SU-DHL-6 (cell line): Measurements from ENCODE around the gene PCBD1.

Experiments used
- H2AFZ ChIP-seq: fragments of 200-600 bp; sonication (generic); 2 replicates; pipeline ENCODE4 v1.6.1; 2014; ENCODE audit warnings: low read depth, mild to moderate bottlenecking, moderate library complexity, mixed read lengths, antibody characterized with exemption, low read length; ENCODE audit not compliant: severe bottlenecking
- H3F3A ChIP-seq: fragments of 200-600 bp; shearing (Covaris generic); 2 replicates; pipeline ENCODE4 v1.6.0; 2016; ENCODE audit warnings: antibody characterized with exemption, mild to moderate bottlenecking; ENCODE audit not compliant: insufficient read depth
- H3K27ac ChIP-seq: fragments of 200-600 bp; sonication (generic); 2 replicates; pipeline ENCODE4 v1.5.1; 2016; ENCODE audit warnings: low read depth, mild to moderate bottlenecking, low read length, moderate library complexity, mixed read lengths
- H3K27me3 ChIP-seq: fragments of 200-600 bp; sonication (generic), shearing (Covaris generic); 2 replicates; pipeline ENCODE4 v1.6.0; 2014; ENCODE audit warnings: mild to moderate bottlenecking, low read length
- H3K36me3 ChIP-seq: fragments of 200-600 bp; sonication (generic); 2 replicates; pipeline ENCODE4 v1.6.1; 2014; ENCODE audit warnings: mild to moderate bottlenecking, low read length, mixed read lengths
- H3K4me2 ChIP-seq: fragments of 300-600, 200-600 bp; shearing (Covaris generic), sonication (generic); 2 replicates; pipeline ENCODE4 v1.6.0; 2014; ENCODE audit warnings: low read length, low read depth, mild to moderate bottlenecking; ENCODE audit not compliant: poor library complexity, severe bottlenecking
- H3K4me3 ChIP-seq: fragments of 200-600 bp; sonication (generic); 2 replicates; pipeline ENCODE4 v1.5.1; 2014; ENCODE audit warnings: antibody characterized with exemption, low read length, mild to moderate bottlenecking, mixed read lengths; ENCODE audit not compliant: insufficient read depth, poor library complexity, severe bottlenecking
- H3K79me2 ChIP-seq: fragments of 200-600 bp; sonication (generic); 2 replicates; pipeline ENCODE4 v1.6.1; 2014; ENCODE audit warnings: mild to moderate bottlenecking, low read length, moderate library complexity; ENCODE audit not compliant: insufficient read depth
- H3K9ac ChIP-seq: fragments of 200-600 bp; sonication (generic); 2 replicates; pipeline ENCODE4 v1.7.0; 2014; ENCODE audit warnings: mild to moderate bottlenecking, low read length
- H3K9me2 ChIP-seq: fragments of 200-600 bp; sonication (generic); replicated peaks from 2 replicates; pipeline ENCODE4 v1.6.1; 2014; ENCODE audit warnings: low read length; ENCODE audit not compliant: insufficient read depth
- H3K9me3 ChIP-seq: fragments of 200-600 bp; sonication (generic); 2 replicates; pipeline ENCODE4 v1.6.1; 2014; ENCODE audit warnings: low read length, mixed read lengths; ENCODE audit not compliant: insufficient read depth
- H4K20me1 ChIP-seq: fragments of 200-600 bp; sonication (generic); 2 replicates; pipeline ENCODE4 v1.6.1; 2014; ENCODE audit warnings: low read depth, mild to moderate bottlenecking, antibody characterized with exemption, low read length, moderate library complexity, mixed read lengths
- EZH2phosphoT487 ChIP-seq: fragments of 200-600 bp; sonication (generic), shearing (Covaris generic); conservative IDR thresholded peaks from 2 replicates; pipeline ENCODE4 v1.6.1; 2018; ENCODE audit warnings: mild to moderate bottlenecking, antibody characterized with exemption, low read length, moderate library complexity, mixed read lengths
- TF ChIP-seq, protein P1 (sequence below): fragments of 200-600 bp; sonication (generic); IDR thresholded peaks from one replicate; pipeline ENCODE4 v1.5.1; 2017; ENCODE audit warnings: antibody characterized with exemption, mild to moderate bottlenecking, low read length, moderate library complexity; ENCODE audit not compliant: insufficient read depth, poor library complexity, severe bottlenecking

The PCBD1 gene

GRCh38 chr10:70894416-70894815 is 6.1 kb upstream of the PCBD1 start:
- no peaks in the 10 kb centered on the region for H3F3A ChIP-seq
- H3K27ac ChIP-seq, result no peak overlapping the region
- no peak overlapping the region for H3K9ac ChIP-seq
- no peak overlapping the region for H3K4me3 ChIP-seq
- 0 out of 2 replicates have a peak, but pooled peaks cover 1% of the 10 kb centered on the region for H3K36me3 ChIP-seq
- H4K20me1 ChIP-seq, result no peaks in the 10 kb centered on the region
- no peak overlapping the region for H2AFZ ChIP-seq
- no peak for TF ChIP-seq EZH2phosphoT487
- H3K9me3 ChIP-seq, result no peaks in the 10 kb centered on the region
- H3K9me2 ChIP-seq, result no peaks in the 10 kb centered on the region
- H3K27me3 ChIP-seq, result no peaks in the 10 kb centered on the region
- H3K4me2 ChIP-seq, result no peak overlapping the region
- H3K79me2 ChIP-seq, result no peaks in the 10 kb centered on the region

DNA sequence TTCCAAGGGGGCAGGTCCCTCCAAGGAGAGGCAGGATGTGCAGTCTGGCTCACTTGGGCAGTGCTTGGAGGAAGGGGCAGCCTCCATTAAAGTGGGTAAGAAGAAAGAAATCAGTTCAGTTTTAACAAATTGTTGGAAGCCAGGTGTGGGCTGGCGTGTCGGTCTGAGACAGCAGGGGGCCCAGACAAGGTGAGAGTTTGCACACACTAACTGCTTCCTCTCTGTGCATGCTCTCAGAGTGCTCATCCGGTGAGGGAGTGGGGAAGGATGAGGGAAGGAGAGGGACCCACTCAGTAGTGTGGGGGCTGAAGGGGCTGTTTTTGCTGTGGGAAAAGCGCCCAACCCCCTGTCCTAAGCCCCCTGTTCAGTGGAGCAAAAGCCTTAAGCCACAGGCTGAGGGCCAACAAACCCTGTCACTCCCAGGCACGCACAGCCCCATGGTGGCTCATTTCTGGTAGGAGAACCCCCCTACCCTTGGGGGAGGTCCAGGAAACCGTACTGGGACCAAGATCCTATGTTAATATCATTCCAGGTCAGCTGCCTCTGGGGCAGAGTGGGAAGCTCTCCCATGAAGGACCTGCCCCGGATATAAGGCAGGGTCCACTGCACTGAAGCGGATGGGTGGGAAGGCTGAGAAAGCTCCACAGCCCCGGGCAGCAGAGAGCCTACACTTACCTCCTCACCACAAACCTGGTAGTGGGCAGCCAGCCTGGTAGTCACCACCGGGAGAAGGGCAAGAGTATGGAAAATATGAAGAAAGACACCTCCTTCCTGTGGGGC is 5.1 kb upstream of the PCBD1 start:
- no peaks in the 10 kb centered on the region for H4K20me1 ChIP-seq
- H3K9me2 ChIP-seq, result no peaks in the 10 kb centered on the region
- H3K4me3 ChIP-seq, result no peak overlapping the region
- H3K27me3 ChIP-seq, result no peaks in the 10 kb centered on the region
- no peak overlapping the region for H2AFZ ChIP-seq
- no peak overlapping the region for H3K27ac ChIP-seq
- H3K36me3 ChIP-seq, result peaks cover 4% of the 10 kb centered on the region; the same call in 1 of the 2 replicates
- no peak overlapping the region for H3K9ac ChIP-seq
- no peaks in the 10 kb centered on the region for H3F3A ChIP-seq
- TF ChIP-seq, protein P1, sequence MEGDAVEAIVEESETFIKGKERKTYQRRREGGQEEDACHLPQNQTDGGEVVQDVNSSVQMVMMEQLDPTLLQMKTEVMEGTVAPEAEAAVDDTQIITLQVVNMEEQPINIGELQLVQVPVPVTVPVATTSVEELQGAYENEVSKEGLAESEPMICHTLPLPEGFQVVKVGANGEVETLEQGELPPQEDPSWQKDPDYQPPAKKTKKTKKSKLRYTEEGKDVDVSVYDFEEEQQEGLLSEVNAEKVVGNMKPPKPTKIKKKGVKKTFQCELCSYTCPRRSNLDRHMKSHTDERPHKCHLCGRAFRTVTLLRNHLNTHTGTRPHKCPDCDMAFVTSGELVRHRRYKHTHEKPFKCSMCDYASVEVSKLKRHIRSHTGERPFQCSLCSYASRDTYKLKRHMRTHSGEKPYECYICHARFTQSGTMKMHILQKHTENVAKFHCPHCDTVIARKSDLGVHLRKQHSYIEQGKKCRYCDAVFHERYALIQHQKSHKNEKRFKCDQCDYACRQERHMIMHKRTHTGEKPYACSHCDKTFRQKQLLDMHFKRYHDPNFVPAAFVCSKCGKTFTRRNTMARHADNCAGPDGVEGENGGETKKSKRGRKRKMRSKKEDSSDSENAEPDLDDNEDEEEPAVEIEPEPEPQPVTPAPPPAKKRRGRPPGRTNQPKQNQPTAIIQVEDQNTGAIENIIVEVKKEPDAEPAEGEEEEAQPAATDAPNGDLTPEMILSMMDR, result no peak
- TF ChIP-seq EZH2phosphoT487, result no peak
- H3K79me2 ChIP-seq, result no peaks in the 10 kb centered on the region
- H3K4me2 ChIP-seq, result no peak overlapping the region
- H3K9me3 ChIP-seq, result no peaks in the 10 kb centered on the region

DNA sequence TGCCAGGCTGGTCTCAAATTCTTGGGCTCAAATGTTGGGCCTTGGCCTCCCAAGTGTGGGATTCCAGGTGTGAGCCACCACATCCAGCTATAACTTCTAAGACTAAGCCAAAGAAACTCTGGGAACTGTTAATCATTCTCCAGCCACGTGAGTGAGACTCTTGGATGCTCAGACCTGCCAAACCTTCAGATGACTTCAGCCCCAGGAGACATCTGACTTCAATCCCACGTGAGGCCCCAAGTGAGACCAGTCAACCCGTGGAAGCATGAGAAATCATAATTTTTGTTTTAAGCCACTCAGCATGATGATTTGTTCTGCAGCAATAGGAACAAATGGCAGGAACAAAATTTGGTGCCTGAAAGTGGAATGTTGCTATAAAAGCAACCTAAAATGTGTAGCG is 4.3 kb upstream of the PCBD1 start:
- TF ChIP-seq, protein P1, result no peak
- TF ChIP-seq EZH2phosphoT487, result no peak
- Histone ChIP-seq H3K79me2 (no peaks in the 10 kb centered on the region), H3K9me2 (no peaks in the 10 kb centered on the region), H3K27ac (no peak overlapping the region), H3K9me3 (no peaks in the 10 kb centered on the region), H3K4me2 (no peak overlapping the region), H3K27me3 (no peaks in the 10 kb centered on the region), H3K4me3 (no peak overlapping the region), H2AFZ (no peak overlapping the region), H4K20me1 (no peaks in the 10 kb centered on the region), H3K36me3 (peaks cover 4% of the 10 kb centered on the region; the same call in 1 of the 2 replicates), H3F3A (no peaks in the 10 kb centered on the region), H3K9ac (no peak overlapping the region)

- TF ChIP-seq EZH2phosphoT487, result no peak
- TF ChIP-seq, protein P1, result no peak
Measured at GRCh38 chr10:70891627-70892026, 3.3 kb upstream of the PCBD1 start.

More at GRCh38 chr10:70891627-70892026, 3.3 kb upstream of the PCBD1 start:
- Histone ChIP-seq H2AFZ (no peak overlapping the region), H4K20me1 (no peaks in the 10 kb centered on the region), H3K4me3 (no peak overlapping the region), H3K4me2 (no peak overlapping the region), H3K79me2 (no peaks in the 10 kb centered on the region), H3K27me3 (no peaks in the 10 kb centered on the region), H3K9me2 (no peaks in the 10 kb centered on the region), H3K27ac (no peak overlapping the region), H3K36me3 (peaks cover 4% of the 10 kb centered on the region; the same call in 1 of the 2 replicates), H3F3A (no peaks in the 10 kb centered on the region), H3K9ac (no peak overlapping the region), H3K9me3 (no peaks in the 10 kb centered on the region)
